Measurements from ENCODE around the gene NHERF2.

- TF ChIP-seq POLR2A (IDR thresholded peaks at IDR 0.05; ENCODE audit: low read length) (no peak), GATA1 (IDR thresholded peaks at IDR 0.05; ENCODE audit: low read depth, low read length) (no peak)
These were observed 28.0 kb downstream of the NHERF2 start for GRCh38 chr16:2054543-2055245.
